ENCODE measurements around the gene SCO2. TPM values are rescaled to one million over a fixed set of nuclear protein-coding genes. Genes with fewer than 3 reads are reported as not detected.

The SCO2 gene
- total RNA-seq, 1 donor from 2014 or later, result 1.9 TPM

Other genes with a start within 250 kb of the SCO2 start
- 160 TPM for gene PLXNB2, start 218.0 kb downstream of the SCO2 start, total RNA-seq
- gene DENND6B, start 198.6 kb downstream of the SCO2 start, total RNA-seq, result 14.0 TPM
- 42.1 TPM for gene PPP6R2, start 182.3 kb downstream of the SCO2 start, total RNA-seq
- 73.4 TPM for gene SBF1, start 50.6 kb downstream of the SCO2 start, total RNA-seq
- gene ADM2, start 44.1 kb downstream of the SCO2 start, total RNA-seq, result 0.09 TPM
- not detected for gene MIOX, start 38.7 kb downstream of the SCO2 start, total RNA-seq
- 48.4 TPM for gene LMF2, start 17.9 kb downstream of the SCO2 start, total RNA-seq
- 39.8 TPM for gene NCAPH2, start 17.4 kb downstream of the SCO2 start, total RNA-seq
- gene TYMP, start 4.4 kb upstream of the SCO2 start, total RNA-seq, result 44.5 TPM
- gene KLHDC7B, start 20.3 kb upstream of the SCO2 start, total RNA-seq, result 0.13 TPM
- gene SYCE3, start 37.3 kb upstream of the SCO2 start, total RNA-seq, result not detected
- gene CPT1B, start 52.8 kb upstream of the SCO2 start, total RNA-seq, result 18.2 TPM
- 73.9 TPM for gene CHKB, start 57.3 kb upstream of the SCO2 start, total RNA-seq
- 2.4 TPM for gene MAPK8IP2, start 75.2 kb upstream of the SCO2 start, total RNA-seq
- gene ARSA, start 102.6 kb upstream of the SCO2 start, total RNA-seq, result 38.1 TPM
- 56.6 TPM for gene SHANK3, start 147.2 kb upstream of the SCO2 start, total RNA-seq
- 1.5 TPM for gene ACR, start 212.6 kb upstream of the SCO2 start, total RNA-seq